HG03196 (cell line): ENCODE results near the gene TMEM51.
"Not testable (repeated sequence)": the region's sequence is repeated elsewhere in the genome, so short reads cannot be mapped to it uniquely, and the experiment has no call there.

ENCODE experiments used
- ATAC-seq: cut with Tn5 transposase; IDR thresholded peaks from one replicate; pipeline ENCODE4 v1.9.1; 2021; ENCODE audit not compliant: unreplicated experiment

The TMEM51 gene

DNA sequence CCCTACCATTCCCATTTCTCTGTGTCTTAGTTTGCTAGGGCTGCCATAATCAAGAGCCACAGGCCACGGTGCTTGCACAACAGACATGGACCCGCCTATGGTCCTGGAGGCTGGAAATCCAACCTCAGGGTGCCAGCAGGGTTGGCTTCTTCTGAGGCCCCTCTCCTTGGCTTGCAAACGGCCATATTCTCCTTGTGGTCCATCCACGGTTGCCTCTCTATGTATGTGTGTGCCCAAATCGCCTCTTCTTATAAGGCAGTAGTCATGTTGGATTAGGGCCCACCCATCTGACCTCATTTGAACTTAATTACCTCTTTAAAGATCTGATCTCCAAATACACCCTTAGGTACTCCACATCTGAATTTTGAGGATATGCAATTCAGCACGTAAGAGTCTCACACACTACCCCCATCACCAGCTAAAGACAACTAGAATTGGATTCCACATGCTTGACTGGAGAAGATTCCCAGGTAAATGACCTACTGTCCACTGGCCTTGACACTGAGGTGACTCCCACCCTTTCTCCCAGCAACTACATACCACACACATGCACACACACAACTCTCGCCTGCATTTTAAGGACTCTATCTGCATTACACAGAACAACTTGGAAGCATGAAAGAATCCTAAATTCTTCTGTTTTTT, 28.3 kb upstream of the TMEM51 start:
- no peak for ATAC-seq

DNA sequence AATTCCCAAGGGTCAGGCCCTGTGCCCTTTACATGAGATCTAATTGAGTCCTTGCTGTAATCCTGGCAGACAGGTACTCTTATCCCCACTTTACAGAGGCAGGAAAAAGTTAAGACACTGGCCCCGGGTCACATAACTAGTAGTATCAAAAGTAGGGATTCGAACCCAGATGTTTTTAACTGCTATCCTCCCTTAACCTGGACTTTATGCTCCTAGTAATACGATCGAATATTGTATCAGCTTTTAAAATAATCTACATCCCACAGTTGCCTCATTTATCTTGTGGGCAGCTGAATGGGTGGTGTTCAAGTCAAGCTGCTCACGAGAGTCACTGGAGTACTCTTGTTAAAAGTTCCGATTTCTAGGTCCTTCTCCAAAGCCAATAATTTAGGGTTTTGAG, 25.5 kb upstream of the TMEM51 start:
- no peak for ATAC-seq

DNA sequence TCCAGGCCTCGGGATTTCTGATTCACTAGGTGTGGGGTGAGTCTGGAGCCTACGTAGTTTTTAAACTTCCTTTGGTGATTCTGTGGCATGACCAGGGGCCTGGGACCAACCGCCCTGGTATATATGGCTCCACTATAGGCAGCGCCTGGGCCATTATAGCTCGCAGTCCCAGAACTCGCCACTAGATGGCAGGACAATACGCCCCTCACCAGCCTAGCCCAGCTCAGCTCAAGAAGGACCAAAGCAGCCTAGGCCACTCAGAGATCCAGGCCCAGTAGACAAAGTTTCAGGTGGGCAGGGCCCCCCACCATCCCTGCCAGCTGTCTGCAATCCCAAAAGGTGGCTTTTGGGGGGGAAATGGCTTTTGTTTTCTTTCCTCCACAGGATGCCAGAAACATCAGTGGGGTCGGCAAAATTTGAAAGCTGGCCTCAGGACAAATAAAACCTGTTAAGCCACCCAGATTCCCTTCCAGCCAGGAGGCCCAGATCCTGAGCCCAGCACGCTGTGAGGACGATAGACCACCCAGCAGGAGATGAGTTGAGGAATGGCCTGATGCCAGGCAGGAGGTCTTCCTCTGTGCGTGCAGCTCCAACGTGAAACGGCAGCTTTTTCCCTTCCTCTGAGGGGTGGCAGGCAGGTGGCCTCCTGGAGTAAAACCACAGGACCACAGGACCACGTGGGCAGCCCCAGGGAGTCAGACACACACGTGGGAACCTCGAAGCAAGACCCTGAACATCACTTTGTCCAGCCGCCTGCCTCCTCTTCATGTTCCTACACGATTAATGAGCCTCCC, 24.8 kb upstream of the TMEM51 start:
- peak; percentile 75 for ATAC-seq

DNA sequence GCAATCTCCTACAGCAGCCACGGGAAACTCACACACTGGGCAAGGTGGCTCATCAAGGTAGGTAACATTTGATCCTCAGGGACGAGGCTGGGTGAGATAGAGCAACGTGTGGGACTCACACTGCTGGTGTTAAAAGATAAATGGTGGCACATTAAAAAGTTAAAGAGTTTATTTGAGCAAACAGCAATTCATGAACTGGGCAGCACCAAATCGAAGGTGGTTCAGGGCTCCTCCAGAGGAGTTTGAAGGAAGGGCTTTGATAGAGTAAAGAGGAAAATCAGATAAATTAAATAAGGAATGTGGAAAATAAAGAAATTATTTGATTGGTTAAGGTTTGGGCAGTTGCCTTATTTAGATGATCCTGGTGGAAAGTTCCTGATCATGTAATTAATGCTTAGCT, 23.6 kb upstream of the TMEM51 start:
- no peak for ATAC-seq

DNA sequence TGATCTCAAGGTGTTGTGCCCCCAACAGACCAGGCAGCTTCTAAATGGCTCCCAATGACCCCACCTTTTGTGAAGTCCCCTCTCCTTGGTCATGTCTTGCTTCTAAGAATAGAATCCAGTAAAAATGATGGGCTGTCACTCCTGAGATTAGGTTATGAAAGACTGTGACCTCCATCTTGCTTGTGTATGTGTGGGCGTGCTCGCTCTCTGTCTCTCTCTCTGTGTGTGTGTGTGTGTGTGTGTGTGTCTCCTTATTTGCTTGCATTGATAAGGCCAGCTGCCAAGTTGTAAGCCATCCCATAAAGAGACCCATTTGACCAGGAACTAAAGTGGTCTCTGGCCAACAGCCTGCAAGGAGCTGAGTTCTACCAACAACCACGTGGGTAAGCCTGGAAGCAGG, 22.9 kb upstream of the TMEM51 start:
- no peak for ATAC-seq

DNA sequence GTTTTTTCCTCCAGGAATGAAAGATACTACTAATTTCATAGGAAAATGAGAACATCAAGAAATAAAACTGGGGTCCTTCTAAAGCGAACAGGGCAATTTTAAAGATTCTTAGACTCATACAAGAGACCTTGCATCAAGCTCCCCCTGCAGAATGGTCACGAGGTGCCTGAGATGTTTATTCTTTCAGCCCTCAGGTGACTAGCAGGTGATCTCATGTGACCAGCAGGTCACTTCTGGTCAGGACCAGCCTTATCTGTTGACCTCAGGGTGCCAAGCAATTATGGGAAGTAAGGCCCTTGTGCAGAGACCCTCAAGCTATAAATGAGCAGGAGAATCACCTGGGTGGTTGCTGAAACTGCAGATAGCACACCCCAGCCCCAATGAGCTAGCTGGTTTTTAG, 20.6 kb upstream of the TMEM51 start:
- ATAC-seq = no peak

DNA sequence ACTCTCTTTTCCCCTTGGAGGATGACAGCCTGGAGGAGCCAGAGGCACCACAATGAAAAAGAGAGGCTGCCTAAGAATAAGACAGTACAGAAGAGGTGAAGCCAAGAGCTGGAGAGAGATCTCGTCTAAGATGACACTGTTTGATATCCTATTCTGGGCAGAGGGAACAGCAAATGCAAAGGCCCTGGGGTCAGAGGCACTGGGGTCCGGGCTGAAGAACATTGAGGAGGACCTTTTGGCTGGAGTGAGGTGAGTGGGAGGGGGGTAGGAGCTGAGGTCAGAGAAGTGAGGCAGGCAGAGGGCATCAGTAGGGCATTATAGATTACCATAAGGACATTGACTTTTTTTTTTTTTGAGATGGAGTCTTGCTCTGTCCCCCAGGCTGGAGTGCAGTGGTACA, 19.3 kb upstream of the TMEM51 start:
- no peak for ATAC-seq

DNA sequence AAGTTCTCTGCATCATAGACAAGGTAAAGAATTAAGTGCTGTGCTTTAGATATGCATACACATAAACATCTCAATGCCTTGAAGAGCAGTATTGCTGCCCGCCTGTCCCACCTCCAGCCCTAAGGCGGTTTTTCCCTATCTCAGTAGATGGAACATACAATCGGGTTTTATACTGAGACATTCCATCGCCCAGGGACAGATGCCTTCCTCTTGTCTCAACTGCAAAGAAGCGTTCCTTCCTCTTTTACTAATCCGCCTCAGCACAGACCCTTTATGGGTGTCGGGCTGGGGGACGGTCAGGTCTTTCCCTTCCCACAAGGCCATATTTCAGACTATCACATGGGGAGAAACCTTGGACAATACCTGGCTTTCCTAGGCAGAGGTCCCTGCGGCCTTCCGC, 17.9 kb upstream of the TMEM51 start:
- not testable (repeated sequence) for ATAC-seq

DNA sequence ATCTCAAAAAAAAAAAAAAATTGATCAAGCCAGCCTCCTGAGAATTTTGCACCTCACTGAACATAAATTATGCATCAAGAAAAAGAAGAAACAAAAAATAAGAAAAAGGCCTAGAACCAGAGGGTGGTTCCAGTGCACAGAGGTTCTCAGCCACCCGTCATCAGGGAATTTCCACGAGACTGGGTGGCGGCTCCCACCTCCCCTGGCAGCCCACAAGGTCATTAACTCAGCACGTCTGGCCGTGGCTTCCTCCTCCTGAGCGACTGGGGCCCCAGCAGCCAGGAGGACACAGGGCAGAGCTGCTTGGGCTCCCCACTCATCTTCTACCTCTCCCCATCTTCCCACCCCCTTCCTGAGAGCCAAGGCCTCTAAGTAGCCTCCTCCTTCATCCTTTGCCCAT, 15.7 kb upstream of the TMEM51 start:
- no peak for ATAC-seq

DNA sequence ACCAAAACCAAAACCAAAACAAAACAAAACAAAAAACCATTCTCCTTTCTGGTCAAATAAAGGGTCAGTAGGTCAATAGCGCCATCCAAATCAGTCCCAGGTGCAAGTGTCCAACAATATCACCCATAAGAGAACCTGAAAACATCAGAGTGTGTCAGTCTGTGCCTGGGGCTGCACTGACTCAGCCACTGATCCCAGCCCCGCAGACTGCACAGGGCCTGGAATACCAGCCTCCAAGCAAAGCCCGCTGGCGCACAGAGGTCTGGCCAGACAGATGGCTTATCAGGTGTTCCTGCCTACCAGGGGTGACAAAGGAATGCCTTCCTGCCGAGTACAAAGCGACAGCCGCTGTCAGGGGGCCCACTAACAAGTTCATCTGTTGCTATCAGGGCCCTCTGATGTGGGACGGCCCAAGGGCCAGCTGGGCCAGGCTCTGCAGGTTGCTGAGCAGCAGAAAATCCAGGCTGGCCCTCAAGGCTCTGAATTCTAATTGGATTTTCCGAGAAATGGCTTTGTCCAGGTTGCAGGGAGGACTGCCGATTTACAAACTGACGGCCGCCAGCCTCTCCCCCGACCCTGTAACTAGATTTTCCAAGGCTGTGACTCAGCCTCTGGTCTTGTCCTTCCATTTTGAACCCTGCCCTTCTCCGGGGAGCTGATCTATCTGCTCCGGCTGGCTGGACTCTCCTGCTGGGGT, 13.7 kb upstream of the TMEM51 start:
- ATAC-seq = no peak

DNA sequence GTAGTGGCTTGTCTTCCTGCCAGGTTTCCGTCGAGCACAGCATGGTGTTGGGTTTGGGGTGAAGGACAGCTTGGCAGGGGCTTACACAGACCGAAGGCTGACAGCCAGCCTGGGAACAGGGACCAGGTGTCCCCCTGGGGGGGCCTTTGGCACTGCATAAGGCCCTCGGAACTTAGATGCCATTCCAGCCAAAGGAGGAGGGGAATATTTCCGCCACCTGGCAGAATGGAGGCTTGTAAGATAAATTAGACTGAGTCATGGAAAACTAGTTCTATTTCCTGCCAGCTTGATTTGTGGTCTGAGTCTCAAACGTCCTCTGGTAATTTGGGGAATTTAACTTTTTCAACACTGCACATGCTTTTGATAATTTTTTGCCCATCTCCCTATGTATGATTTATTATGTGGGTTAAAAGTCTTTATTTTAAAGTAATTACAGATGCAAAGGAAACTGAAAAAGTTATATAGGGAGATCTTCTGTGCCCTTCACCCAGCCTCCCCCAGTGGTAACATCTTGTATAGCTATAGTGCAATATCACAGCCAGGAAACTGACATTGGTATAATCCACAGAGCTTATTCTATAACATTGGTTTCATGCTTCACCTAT, 11.5 kb upstream of the TMEM51 start:
- ATAC-seq = no peak

DNA sequence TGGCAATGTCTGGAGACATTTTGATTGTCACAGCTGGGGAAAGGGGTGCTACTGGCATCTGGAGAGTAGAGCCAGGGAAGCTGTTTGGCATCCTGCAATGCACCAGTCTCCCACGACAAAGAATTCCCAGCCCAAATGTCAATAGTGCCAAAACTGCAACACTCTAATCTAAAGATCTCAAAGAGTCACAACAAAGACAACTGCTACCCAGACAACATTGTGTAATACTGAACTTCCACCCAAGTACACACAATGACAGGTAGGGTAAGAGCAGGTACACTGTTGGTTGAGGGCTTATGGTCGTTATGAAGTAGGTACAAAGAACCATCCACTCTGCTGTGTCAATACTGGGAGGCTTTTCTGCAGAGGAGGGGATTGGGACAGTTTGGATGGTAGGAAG, 8.2 kb upstream of the TMEM51 start:
- no peak for ATAC-seq

DNA sequence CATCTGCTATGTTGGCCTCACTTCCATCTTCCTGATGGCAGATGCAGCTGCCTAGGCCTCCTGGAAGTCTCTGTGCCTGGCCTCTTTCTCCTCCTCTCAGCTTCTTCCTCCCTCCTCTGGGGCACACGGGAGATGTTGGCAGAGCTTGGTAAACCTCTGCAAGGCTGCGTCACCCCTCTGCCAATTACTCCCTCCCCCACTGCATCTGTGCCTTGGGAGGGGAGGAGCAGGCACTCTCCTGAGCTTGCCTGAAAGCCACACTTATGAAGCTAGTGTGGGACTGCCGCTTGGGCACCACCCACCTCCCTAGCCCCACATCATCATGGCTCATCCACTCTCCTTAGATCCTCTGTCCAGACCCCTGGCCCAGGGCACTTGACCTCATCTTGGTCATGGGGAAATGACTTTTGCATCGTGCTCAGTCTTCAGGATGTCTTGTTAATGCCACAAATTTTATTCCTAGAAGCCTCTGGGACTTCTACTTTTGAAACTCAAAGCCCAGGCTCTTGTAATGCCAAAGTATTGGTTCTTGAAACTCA, 7.3 kb upstream of the TMEM51 start:
- ATAC-seq = no peak

DNA sequence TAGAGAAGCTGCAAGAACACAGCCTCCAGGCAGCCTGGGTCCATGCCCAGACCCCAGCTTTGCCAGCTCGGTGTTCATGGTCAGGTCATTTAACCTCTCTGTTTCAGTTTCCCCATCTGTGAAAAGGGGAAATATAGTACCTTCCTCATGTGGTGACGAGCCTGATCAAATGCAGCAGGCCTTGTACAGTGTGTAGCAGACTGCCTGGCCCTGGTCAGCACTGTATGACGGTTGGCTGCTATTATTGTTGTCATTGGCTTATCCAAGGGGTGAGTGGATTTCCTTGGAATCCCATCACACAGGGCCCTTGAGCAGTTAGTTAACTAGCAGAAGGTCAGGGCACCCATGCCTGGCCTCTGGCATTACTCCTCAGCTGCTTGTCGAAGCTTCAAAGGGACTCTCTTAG, 6.6 kb upstream of the TMEM51 start:
- no peak for ATAC-seq

DNA sequence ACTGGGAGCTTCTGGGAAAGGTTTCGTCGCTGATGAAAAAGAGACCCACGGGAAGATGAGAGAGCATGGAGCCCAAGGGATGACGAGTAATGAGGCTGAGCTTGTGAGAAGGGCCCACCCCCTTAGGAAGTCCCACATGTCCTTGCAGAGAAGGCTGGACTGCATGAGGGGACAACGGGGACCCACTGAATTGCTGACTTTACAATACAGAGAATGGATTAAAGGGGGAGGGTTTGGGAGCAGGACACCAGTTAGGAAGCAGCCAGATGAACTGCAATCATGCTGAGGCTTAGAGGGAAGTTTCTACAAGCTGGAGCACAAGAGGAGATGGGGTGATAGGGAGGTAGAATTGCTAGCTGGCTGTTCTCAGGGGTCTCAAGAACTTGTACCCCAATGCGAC, 5.5 kb upstream of the TMEM51 start:
- ATAC-seq = no peak

DNA sequence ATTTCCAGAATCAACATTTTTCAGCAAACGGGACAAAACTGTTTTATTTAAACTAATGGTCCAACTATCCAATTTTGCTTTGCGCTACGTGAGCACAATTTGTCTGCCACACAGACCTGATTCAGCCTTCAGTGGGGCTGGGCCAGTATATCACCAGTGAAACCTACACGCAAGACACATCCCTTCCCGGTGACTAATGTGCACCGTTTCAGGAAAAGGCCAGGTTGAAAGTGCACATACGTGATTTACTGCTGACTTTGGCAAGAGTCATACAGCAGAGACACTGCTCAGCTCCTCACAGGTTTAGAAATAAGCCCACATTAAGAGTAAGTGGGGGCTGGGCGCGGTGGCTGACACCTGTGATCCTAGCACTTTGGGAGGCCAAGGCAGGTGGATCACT, 5.1 kb upstream of the TMEM51 start:
- ATAC-seq = no peak

DNA sequence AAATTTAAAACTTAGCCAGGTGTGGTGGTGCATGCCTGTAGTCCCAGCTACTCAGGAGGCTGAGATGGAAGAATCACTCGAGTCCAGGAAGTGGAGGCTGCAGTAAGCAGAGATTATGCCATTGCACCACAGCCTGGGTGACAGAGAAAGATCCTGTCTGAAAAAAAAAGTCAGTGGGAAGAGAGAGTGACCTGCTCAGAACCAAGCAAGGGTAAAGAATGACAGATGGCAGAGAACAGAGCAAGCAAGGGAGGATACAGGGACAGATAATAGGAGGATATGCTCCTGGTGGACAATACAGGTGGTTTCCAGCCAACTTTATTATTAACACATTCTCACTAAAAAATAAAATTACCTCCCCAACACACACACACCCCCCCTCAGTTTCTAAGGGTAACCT, 4.6 kb upstream of the TMEM51 start:
- no peak for ATAC-seq

DNA sequence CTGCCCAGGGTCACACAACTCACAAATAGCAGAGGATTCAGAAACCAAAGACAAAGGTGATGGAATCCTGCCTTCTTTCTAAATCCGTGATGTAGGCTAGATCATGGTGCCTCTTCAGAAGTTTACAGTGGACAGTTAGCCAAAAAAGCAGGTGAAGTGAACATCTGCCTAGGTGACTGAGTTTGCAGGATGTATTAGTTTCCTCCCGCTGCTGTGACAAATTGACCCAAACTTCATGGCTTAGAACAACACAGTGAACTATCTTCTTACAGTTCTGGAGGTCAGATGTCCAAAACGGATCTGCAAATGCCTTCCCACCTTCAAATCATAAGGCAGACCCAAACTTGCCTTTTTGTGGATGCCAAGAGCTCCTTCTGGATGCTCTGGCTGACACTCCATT, 3.2 kb upstream of the TMEM51 start:
- ATAC-seq = no peak

DNA sequence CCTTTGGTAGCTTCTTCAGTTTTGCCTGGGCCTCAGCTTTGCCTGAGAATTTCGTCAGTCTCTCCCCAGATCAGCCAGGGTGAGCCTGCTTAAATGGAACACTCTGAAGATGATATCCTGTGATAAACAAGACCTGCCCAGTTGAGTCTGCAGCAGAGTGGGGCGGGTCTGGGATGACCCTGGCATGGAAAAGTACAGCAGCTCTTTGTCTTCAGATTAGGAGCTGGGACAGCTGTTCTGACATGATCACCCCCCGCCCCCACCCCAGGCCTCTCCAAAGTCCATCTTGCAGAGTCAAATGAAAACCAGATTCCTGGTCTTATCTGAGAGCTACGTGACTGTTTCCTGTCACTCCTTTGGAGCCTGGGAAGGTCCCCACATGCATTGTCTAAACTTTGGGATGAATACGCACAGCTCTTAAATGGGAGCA, 2.2 kb upstream of the TMEM51 start:
- no peak for ATAC-seq

DNA sequence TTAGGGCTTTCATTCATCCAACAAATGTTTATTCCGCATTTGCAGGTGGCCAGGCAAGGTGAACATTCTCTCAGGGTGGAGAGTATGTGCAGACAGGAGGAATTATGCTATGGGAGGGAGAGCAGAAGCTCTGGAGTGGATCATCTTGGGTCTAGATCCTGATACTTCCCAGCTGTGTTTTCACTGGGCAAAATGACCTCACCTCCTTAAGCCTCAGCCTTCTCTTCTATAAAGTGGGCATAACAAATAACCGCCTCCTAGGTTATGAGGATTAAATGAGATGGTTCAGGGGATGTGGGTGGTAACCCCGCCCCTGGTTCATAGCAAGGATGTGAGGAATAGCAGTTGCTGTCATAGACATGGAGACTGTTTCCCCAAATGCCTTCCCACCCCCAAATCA, 1.7 kb upstream of the TMEM51 start:
- no peak for ATAC-seq

DNA sequence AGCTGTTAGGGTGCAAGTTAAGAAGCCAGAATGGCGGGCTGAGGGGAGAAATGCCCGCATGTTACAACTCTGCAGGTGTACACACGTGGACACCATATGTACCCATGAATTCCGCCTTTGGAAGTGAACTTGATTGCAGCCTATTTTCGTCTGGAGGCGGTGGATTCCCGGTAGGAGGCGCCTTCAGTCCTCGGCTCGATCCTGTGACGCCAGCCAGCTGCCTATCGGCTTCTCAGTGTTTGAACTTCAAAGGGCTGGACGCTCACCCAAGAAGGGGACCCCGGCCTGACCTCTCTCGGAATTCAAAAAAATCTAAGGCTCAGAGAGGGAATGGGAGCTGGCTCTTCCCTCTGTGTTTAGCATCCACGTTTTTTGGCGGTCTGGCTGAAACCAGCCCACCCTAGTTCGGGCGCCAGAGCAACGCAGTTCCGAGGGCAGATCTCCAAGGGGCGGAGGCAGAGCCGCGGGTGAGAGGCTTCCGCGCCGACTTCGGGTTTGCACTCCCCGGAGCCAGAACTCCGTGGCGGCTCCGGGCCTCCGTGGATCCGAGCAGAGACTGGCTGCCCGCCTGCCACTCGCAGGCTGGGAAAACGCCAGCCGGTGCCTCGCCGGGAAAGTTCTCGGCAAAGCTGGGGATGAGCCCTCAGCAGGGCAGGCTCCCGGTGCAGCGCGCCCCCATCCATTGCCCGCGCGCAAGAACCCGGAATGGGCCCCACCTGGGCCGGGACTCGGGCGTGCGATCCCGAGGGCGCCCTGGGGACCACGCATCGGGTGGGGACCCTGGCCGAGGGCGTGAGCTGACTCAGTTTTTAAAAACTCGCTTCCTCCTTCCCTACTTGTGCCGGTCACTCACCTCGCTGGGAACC, 996 bp upstream of the TMEM51 start:
- ATAC-seq = no peak
